ENCODE results near the gene RBFOX2. TPM values are rescaled to one million over a fixed set of nuclear protein-coding genes. Genes with fewer than 3 reads are reported as not detected.

The RBFOX2 gene
- total RNA-seq, 5 donors from 2014 or later (not counting 1 experiment from before 2014, with no cell fraction given): 0.73 to 1.5 (median 1.4) TPM

GRCh38 chr22:35955546-35955945 is 73.1 kb downstream of the RBFOX2 start:
- Mint-ChIP-seq H3K27me3 (peaks cover 4 to 7% of the 10 kb centered on the region in 2 donors), H3K9me3 (no peaks in the 10 kb centered on the region), H3K4me1 (no peaks in the 10 kb centered on the region), H3K27ac (no peak overlapping the region), H3K36me3 (no peaks in the 10 kb centered on the region), H3K4me3 (no peak overlapping the region)
- Histone ChIP-seq H3K4me1 (ENCODE audit: control insufficient read depth in 1 of 2, extremely low read depth in 1 of 2, insufficient read depth in 2 of 2, low read length in 2 of 2) (no peaks in the 10 kb centered on the region), H3K36me3 (ENCODE audit: control insufficient read depth in 2 of 2, extremely low read depth in 1 of 2, insufficient read depth in 1 of 2, low read length in 1 of 2) (no peaks in the 10 kb centered on the region), H3K9me3 (no peaks in the 10 kb centered on the region), H3K27ac (ENCODE audit: low read length) (no peak overlapping the region), H3K27me3 (replicated peaks in 1 of 2; ENCODE audit: control insufficient read depth in 2 of 2, extremely low read depth in 1 of 2, insufficient read depth in 2 of 2, low read length in 1 of 2) (peaks cover 0 to 2% of the 10 kb centered on the region in 2 experiments), H3K4me3 (ENCODE audit: control insufficient read depth in 1 of 2, extremely low read depth in 1 of 2, low read length in 1 of 2) (no peak overlapping the region)
- ChIA-PET CTCF (no interaction called here), POLR2A (no interaction called here)
- DNase-seq (no peak), ATAC-seq (replicated peaks in 1 of 4) (no peak)
- 82% methylated on average over 3 of the region's 7 CpGs for WGBS (ENCODE audit: insufficient coverage)

GRCh38 chr22:35952576-35952975 is 76.0 kb downstream of the RBFOX2 start:
- DNase-seq (no peak), ATAC-seq (replicated peaks in 1 of 4) (no peak)
- no peak overlapping the region for H3K4me3 Mint-ChIP-seq
- Histone ChIP-seq H3K27me3 (replicated peaks in 1 of 2; ENCODE audit: control insufficient read depth in 2 of 2, extremely low read depth in 1 of 2, insufficient read depth in 2 of 2, low read length in 1 of 2) (peaks cover 0 to 2% of the 10 kb centered on the region in 2 experiments), H3K9me3 (no peaks in the 10 kb centered on the region), H3K27ac (ENCODE audit: low read length) (no peak overlapping the region), H3K4me3 (ENCODE audit: control insufficient read depth in 1 of 2, extremely low read depth in 1 of 2, low read length in 1 of 2) (no peak overlapping the region), H3K36me3 (ENCODE audit: control insufficient read depth in 2 of 2, extremely low read depth in 1 of 2, insufficient read depth in 1 of 2, low read length in 1 of 2) (no peaks in the 10 kb centered on the region), H3K4me1 (ENCODE audit: control insufficient read depth in 1 of 2, extremely low read depth in 1 of 2, insufficient read depth in 2 of 2, low read length in 2 of 2) (no peaks in the 10 kb centered on the region)
- H3K27ac Mint-ChIP-seq: no peak overlapping the region
- peaks cover 0 to 3% of the 10 kb centered on the region in 2 donors for H3K27me3 Mint-ChIP-seq
- ChIA-PET CTCF (interaction anchor here in 1 of 2 donors (1.1 kb wide), 1 partner anchor 20 kb away, joined by 5 read pairs; no protein-coding TSS in a partner anchor), POLR2A (no interaction called here)
- no peaks in the 10 kb centered on the region for H3K9me3 Mint-ChIP-seq
- H3K4me1 Mint-ChIP-seq: no peaks in the 10 kb centered on the region
- H3K36me3 Mint-ChIP-seq: no peaks in the 10 kb centered on the region

GRCh38 chr22:35950262-35950661 is 78.4 kb downstream of the RBFOX2 start:
- no peaks in the 10 kb centered on the region for H3K4me1 Mint-ChIP-seq
- Histone ChIP-seq H3K4me3 (ENCODE audit: control insufficient read depth in 1 of 2, extremely low read depth in 1 of 2, low read length in 1 of 2) (no peak overlapping the region), H3K36me3 (ENCODE audit: control insufficient read depth in 2 of 2, extremely low read depth in 1 of 2, insufficient read depth in 1 of 2, low read length in 1 of 2) (no peaks in the 10 kb centered on the region), H3K27me3 (replicated peaks in 1 of 2; ENCODE audit: control insufficient read depth in 2 of 2, extremely low read depth in 1 of 2, insufficient read depth in 2 of 2, low read length in 1 of 2) (no peaks in the 10 kb centered on the region), H3K27ac (ENCODE audit: low read length) (no peak overlapping the region), H3K4me1 (ENCODE audit: control insufficient read depth in 1 of 2, extremely low read depth in 1 of 2, insufficient read depth in 2 of 2, low read length in 2 of 2) (no peaks in the 10 kb centered on the region), H3K9me3 (no peaks in the 10 kb centered on the region)
- DNase-seq: no peak
- no peaks in the 10 kb centered on the region for H3K9me3 Mint-ChIP-seq
- ChIA-PET CTCF (no interaction called here), POLR2A (no interaction called here)
- ATAC-seq (replicated peaks in 1 of 4): no peak
- no peaks in the 10 kb centered on the region for H3K36me3 Mint-ChIP-seq
- no peaks in the 10 kb centered on the region for H3K27me3 Mint-ChIP-seq
- no peak overlapping the region for H3K27ac Mint-ChIP-seq
- no peak overlapping the region for H3K4me3 Mint-ChIP-seq
- no CpG with 5 or more reads among the region's 2 CpGs for WGBS (ENCODE audit: insufficient coverage)

- H3K36me3 Mint-ChIP-seq: no peaks in the 10 kb centered on the region
Measured at GRCh38 chr22:35949243-35949642, 79.4 kb downstream of the RBFOX2 start.

GRCh38 chr22:35947794-35948425 is 80.7 kb downstream of the RBFOX2 start:
- CTCF ChIA-PET: interaction anchor here in 1 of 2 donors (0.7 kb wide), 2 partner anchors 18 to 285 kb away, joined by 3 read pairs; no protein-coding TSS in a partner anchor
- no peak overlapping the region for H3K4me3 ChIP-seq (ENCODE audit: control insufficient read depth in 1 of 2, extremely low read depth in 1 of 2, low read length in 1 of 2)
- 92% methylated on average over 3 of the region's 5 CpGs for WGBS (ENCODE audit: insufficient coverage)

More at GRCh38 chr22:35949243-35949642, 79.4 kb downstream of the RBFOX2 start:
- no peaks in the 10 kb centered on the region for H3K27me3 ChIP-seq (replicated peaks in 1 of 2; ENCODE audit: control insufficient read depth in 2 of 2, extremely low read depth in 1 of 2, insufficient read depth in 2 of 2, low read length in 1 of 2)
- CTCF ChIA-PET: no interaction called here
- no peak for ATAC-seq (replicated peaks in 1 of 4)
- Mint-ChIP-seq H3K4me3 (no peak overlapping the region), H3K27me3 (no peaks in the 10 kb centered on the region), H3K9me3 (no peaks in the 10 kb centered on the region), H3K27ac (no peak overlapping the region), H3K4me1 (no peaks in the 10 kb centered on the region)
- DNase-seq: no peak
- H3K4me3 ChIP-seq (ENCODE audit: control insufficient read depth in 1 of 2, extremely low read depth in 1 of 2, low read length in 1 of 2): no peak overlapping the region
- no peaks in the 10 kb centered on the region for H3K9me3 ChIP-seq
- no peaks in the 10 kb centered on the region for H3K4me1 ChIP-seq (ENCODE audit: control insufficient read depth in 1 of 2, extremely low read depth in 1 of 2, insufficient read depth in 2 of 2, low read length in 2 of 2)
- no peak overlapping the region for H3K27ac ChIP-seq (ENCODE audit: low read length)
- no peaks in the 10 kb centered on the region for H3K36me3 ChIP-seq (ENCODE audit: control insufficient read depth in 2 of 2, extremely low read depth in 1 of 2, insufficient read depth in 1 of 2, low read length in 1 of 2)
- POLR2A ChIA-PET: no interaction called here
- WGBS (ENCODE audit: insufficient coverage): no CpG with 5 or more reads among the region's 3 CpGs

GRCh38 chr22:35944458-35944857 is 84.2 kb downstream of the RBFOX2 start:
- Histone ChIP-seq H3K36me3 (ENCODE audit: control insufficient read depth in 2 of 2, extremely low read depth in 1 of 2, insufficient read depth in 1 of 2, low read length in 1 of 2) (no peaks in the 10 kb centered on the region), H3K27me3 (replicated peaks in 1 of 2; ENCODE audit: control insufficient read depth in 2 of 2, extremely low read depth in 1 of 2, insufficient read depth in 2 of 2, low read length in 1 of 2) (peaks cover 0 to 2% of the 10 kb centered on the region in 2 experiments), H3K4me1 (ENCODE audit: control insufficient read depth in 1 of 2, extremely low read depth in 1 of 2, insufficient read depth in 2 of 2, low read length in 2 of 2) (no peaks in the 10 kb centered on the region), H3K27ac (ENCODE audit: low read length) (no peak overlapping the region), H3K9me3 (no peaks in the 10 kb centered on the region), H3K4me3 (ENCODE audit: control insufficient read depth in 1 of 2, extremely low read depth in 1 of 2, low read length in 1 of 2) (no peak overlapping the region)
- ATAC-seq (replicated peaks in 1 of 4) (no peak), DNase-seq (no peak)
- Mint-ChIP-seq H3K27ac (no peak overlapping the region), H3K4me1 (no peaks in the 10 kb centered on the region), H3K4me3 (no peak overlapping the region), H3K9me3 (no peaks in the 10 kb centered on the region), H3K36me3 (no peaks in the 10 kb centered on the region), H3K27me3 (peaks cover 6 to 10% of the 10 kb centered on the region in 2 donors)
- WGBS (ENCODE audit: insufficient coverage): no CpG with 5 or more reads among the region's 6 CpGs
- ChIA-PET CTCF (no interaction called here), POLR2A (no interaction called here)

More at GRCh38 chr22:35947794-35948425, 80.7 kb downstream of the RBFOX2 start:
- Histone ChIP-seq H3K27ac (ENCODE audit: low read length) (no peak overlapping the region), H3K36me3 (ENCODE audit: control insufficient read depth in 2 of 2, extremely low read depth in 1 of 2, insufficient read depth in 1 of 2, low read length in 1 of 2) (no peaks in the 10 kb centered on the region), H3K4me1 (ENCODE audit: control insufficient read depth in 1 of 2, extremely low read depth in 1 of 2, insufficient read depth in 2 of 2, low read length in 2 of 2) (no peaks in the 10 kb centered on the region), H3K27me3 (replicated peaks in 1 of 2; ENCODE audit: control insufficient read depth in 2 of 2, extremely low read depth in 1 of 2, insufficient read depth in 2 of 2, low read length in 1 of 2) (peaks cover 0 to 2% of the 10 kb centered on the region in 2 experiments), H3K9me3 (no peaks in the 10 kb centered on the region)
- peaks cover 0 to 6% of the 10 kb centered on the region in 2 donors for H3K27me3 Mint-ChIP-seq
- no peaks in the 10 kb centered on the region for H3K36me3 Mint-ChIP-seq
- no peak overlapping the region for H3K4me3 Mint-ChIP-seq
- DNase-seq (no peak), ATAC-seq (replicated peaks in 1 of 4) (no peak)
- POLR2A ChIA-PET: no interaction called here
- no peaks in the 10 kb centered on the region for H3K4me1 Mint-ChIP-seq
- H3K9me3 Mint-ChIP-seq: no peaks in the 10 kb centered on the region
- no peak overlapping the region for H3K27ac Mint-ChIP-seq

All from T-cell (primary cell).